Stimulated activated CD4-positive, alpha-beta T cell treated with anti-CD3 and anti-CD28 coated beads, Interleukin-2, amount 100 ng/mL, for 24 hours (primary cell): ENCODE measurements around the gene TNRC6A.
"Not testable (repeated sequence)": the region's sequence is repeated elsewhere in the genome, so short reads cannot be mapped to it uniquely, and the experiment has no call there.

Experiments used
- DNase-seq, 2 donors: peaks; one replicate each; pipeline ENCODE4 v3.0.0-alpha.2; 2020

TNRC6A gene

DNA sequence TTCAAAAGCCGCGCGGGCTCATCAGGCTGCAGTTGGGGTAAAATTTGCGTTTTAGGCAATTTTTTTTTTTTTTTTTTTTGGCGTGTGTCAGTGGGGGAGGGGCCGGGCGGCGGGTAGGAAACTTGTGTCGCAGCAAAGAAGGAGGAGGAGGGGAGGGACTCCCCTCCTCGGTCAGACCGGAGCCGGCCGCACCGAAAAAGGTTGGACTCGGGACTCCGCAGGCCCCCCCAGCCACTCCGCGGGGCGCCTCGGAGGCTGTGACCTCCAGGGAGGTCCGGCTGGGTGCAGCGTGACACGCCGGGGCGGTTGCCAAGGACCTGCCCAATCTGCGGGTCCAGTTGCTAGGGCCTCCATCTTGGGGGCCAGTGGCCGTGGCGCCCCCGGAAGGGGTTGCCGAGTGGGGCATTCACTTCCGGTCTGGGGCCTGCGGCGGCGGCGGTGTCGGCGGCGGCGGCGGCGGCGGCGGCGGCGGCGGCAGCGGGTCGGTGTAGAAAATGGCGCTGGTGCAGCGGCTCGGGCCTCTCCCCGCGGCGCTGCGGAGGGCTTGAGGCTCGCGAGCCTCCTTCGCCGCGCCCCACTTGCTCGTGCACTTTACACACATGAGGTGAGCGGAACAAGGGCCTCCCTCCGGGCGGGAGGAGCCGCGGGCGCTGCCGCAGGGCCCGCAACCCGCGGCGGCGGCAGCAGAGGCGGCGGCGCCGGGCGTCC is at the start of gene TNRC6A:
TNRC6A (plus strand) TSS at position 409 of the 708 bp plus-strand sequence; CDS start at position 600, 191 bp downstream.
- peak; percentile 85 to 86 for DNase-seq

DNA sequence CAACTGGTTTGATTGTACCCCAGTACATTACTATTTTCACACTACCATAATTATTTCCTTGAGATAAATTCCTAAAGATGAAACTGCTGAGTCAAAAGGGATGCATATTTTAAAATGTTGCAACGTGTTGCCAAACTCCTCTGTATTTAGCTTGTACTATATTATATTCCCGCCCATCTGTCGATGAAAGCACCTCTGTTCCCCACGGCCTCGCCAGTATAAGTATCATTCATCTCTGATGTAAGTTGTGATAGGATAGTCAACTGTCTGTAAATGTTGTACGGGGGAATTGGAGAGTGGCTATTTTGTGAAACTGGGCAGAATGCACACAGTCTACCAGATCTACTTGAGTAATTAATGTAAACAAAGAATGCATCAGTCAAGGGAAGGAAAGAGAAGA is 47.7 kb upstream of the TNRC6A start:
- no peak for DNase-seq

DNA sequence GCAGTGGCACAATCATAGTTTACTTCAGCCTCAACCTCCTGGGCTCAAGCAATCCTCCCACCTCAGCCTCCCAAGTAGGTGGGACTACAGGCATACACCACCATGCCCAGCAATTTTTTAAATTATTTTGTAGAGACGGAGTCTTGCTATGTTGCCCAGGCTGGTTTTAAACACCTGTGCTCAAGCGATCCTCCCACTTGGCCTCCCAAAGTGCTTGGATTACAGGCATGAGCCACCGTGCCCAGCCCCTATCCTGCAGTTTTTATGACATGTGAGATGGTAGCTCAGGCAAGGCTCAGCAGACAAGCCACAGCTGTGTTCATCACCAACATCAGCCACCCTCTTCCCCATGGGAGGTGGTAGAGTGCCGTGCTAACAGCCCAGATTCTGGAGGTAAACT is 46.2 kb upstream of the TNRC6A start:
- no peak for DNase-seq

DNA sequence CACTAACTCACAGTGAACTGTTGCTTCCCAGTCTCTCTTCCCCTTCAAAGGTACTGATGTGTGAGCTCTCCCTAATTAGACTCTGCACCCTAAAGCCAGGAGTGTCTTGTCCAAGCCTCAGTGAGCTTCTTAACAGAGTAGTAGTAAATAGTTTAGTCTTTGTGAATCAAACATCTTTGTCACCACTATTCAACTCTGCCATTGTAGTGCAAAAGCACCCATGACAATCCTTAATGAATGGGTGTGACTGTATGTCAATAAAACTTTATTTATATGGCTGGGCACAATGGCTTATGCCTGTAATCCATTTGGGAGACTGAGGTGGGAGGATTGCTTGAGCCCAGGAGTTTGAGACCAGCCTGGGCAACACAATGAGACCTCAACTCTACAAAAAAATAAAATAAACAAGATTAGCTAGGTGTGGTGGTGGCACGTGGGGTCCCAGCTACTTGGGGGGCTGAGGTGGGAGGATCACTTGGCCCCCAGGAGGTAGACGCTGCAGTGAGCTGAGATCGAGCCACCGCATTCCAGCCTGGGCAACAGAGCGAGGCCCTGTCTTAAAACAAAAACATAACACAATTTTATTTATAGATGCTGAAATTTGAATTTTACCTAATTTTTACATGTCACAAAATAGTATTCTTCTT is 45.5 kb upstream of the TNRC6A start:
- no peak for DNase-seq

DNA sequence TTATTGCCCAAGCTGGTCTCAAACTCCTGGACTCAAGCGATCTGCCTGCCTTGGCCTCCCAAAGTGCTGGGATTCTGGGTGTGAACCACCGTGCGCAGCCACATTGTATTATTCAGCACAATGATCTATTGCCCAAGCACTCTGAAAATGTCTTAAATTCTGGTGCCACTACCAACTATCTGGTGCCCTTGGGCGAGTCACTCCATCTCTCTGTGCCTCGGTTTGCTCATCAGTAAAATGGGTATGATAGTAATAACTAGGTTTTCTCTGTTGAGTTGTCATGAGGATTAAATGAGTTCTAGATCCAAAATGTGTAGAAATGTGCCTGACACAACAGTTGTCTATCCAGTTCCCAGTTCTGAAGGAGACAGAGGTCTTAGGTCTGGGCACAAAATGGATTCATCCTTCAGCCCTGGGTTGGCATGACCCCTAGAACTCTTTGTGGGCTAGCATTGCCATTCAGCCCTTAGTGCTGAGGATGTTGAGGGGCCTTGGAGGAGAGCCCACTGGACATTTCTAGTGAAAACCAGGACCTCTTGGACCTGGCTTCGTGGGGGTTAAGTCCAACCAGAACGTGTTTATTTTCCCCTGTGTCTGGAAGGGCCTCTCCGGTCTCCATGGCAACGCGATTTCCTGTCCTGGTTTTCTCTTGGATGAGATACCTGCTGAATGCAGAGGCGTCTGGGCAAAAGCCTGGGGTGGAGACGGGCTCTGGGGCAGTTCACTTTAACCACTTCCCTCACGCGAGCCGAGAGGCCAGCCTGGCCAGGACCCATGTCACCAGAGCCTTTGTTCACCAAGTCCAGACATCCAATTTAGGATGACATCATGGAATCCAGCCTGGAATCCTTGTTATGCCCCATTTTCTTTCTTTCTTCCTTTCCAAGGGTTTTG is 43.7 kb upstream of the TNRC6A start:
- no peak for DNase-seq

DNA sequence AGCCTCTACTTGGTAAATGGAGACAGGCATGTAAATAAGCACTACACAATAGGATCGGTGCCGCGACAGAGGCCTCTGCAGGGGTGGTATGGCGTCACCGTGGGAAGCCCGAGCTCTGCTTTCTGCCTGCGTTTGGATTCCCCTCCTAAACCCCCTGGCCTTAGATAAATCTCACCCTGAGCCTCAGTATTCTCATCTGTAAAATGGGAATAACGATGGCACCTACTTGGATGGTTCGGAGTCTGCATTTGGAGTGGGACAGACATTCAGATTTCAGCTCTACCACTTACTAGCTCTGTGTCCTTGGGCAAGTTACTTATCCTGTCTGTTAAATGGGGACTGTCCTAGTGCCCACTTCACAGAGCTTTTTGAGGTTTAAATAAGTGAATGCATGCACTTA is 42.8 kb upstream of the TNRC6A start:
- no peak for DNase-seq

DNA sequence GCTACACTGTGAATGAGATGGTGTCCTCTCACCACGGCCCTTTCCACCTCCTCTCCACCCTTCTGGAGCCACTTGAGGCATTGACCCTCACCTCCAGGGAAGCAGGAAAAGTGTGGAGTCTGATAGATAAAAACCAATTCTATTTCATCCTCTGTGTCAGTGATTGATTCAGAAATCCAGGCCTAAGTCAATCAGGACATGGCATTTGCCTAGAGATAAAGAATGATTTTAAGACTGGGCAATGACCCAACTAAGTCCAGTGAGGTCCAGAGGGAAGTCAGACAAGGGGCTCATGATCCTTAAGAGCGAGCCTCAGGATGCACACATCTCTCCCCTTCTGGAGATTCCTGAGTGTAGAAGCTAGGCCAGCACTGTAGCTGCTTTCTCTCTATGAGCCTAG is 41.1 kb upstream of the TNRC6A start:
- DNase-seq: no peak

DNA sequence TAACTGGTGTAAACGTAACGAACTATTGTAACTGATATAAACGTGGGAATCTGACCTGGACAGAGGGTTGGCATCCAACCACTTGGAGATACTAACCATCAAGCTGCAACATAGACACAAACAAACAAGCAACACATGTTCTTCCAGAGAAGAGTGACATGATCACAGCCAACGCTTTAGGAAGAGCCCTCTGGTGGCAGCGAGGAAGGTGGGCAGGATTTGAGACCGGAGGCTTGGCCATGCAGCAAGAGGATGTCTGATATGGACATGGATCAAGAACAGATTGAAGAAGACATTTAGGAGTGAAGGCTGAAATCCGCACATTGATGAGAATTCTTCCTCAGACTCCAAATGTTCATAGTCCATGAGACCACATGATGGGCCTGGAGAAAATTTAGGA is 40.3 kb upstream of the TNRC6A start:
- peak in 1 of 2 donors; percentile 17 for DNase-seq

DNA sequence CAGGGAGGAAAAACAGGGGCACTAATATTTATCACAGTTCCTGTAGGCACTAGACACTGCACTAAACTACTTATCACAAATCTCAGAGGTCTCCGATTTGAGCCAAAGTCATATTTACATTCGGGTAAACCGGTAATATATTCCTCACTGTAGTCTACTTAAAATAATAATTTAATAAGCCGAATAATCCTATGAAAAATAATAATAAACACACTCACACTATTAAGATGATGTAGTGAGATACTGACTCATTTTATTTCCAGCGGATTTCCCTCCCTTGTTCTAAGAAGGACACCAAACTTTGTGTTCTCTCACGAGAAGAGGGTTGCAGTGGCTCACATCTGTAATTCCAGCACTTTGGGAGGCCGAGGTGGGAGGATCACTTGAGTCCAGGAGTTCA is 36.6 kb upstream of the TNRC6A start:
- no peak for DNase-seq

DNA sequence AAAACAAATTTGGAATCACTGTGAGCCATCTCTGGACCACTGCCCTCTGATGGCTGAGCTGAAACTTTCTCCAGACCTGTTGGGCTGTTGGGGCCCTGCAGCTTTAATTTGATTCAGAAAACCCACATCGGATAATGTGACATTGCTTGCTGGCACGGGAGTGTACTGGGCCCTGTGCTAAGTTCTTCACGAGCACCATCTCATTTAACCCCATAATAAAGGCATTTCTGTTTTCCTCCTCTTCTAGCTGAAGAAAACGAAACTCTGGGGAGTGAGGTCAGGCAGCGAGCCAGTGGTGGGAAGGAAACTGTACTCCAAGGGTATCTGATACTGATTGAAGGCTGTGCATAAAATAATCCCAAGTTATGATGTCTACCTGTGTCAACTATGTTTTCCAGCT is 34.5 kb upstream of the TNRC6A start:
- DNase-seq: no peak

DNA sequence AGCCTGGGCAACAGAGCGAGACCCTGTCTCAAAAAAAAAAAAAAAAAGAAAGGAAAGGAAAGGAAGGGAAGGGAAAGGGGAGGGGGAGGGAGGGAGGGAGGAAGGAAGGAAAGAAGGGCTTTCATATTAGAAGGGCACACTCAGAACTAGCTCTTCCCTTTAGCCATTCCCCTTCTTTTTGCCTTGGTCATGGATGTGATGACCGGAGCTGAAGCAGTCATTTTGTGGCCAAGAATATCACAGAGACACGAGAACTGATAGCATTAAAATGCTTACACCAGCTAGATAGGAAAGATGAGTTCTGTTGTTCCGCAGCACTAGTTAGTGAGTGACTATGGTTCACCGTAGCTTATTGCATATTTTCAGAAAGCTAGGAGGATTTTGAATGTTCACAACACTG is 32.8 kb upstream of the TNRC6A start:
- no peak for DNase-seq

DNA sequence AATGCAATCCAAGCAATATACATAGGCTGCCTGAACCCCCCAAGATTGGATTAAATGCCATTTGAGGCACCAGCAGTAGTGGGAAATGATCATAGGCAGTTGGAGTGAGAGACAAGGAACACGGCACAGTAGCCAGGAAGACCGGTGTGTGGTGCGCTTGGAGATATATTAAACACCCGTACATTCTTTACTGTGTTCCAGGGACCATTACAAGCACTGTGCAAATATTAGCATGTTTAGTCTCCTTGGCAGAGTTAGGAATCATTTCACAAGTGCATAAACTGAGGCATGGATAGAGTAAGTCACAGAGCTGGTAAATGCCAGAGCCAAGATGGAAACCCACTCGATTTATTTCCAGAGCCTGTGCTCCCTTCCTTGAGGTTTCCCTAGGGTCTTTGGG is 31.1 kb upstream of the TNRC6A start:
- no peak for DNase-seq

DNA sequence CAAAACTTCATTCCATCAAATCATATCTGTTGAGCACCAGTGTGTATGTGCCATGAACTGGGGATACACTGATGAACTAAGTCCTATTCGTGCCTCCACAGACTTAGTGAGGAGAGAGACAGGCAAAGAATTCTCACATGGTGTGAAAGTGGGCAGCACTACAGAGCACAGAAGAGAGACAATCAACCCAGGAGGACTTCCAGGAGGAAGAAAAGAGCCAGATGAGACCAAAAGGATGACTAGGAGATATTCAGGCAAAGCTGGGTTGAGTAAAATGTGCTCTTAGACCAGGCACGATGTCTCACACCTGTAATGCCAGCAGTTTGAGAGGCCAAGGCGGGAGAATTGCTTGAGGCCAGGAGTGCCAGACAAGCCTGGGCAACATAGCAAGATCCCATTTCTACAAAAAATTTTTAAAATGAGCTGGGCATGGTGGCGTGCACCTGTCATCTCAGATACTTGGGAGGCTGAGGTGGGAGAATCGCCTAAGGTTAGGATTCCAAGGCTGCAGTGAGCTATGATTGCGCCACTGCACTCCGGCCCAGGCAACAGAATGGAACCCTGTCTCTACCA is 30.2 kb upstream of the TNRC6A start:
- no peak for DNase-seq

DNA sequence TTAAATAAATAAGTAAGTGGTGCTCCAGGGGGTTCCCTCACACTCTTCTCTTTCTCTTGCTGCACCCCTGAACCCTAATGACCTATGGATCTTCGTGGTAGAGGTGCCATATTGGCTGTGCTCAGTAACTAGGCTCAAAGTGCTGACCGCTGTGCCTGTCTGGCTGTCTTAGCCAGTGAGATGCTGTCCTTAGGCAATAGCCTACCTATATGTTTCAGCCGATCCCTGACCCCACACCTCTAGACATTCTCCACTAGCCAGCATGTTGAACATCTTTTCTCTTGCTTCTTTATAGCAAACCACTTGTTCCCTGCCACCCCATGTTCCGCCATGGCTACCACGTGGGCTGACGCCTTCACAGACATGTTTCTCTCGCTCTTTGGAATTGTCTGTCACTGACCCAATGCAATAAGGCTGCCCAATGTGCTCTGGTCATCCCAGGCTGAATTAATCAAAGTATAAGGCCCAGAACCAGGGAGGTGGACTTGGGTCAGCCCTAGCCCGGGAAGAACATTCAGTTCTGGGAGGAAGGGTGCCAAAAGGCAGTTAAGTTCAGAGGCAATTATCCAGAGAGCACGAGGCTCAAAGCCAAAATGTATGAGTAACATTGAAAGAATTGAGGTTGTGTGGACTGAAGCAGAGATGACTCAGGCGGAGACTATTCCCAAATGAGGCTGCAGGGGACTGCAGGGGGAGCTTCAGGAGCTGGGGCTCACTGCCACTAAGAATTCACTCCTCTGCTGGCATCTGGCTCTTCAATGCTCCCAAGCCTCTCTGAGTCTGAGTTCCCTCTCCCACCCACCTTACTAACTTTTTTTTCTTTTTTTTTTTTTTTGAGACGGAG is 28.7 kb upstream of the TNRC6A start:
- no peak for DNase-seq

DNA sequence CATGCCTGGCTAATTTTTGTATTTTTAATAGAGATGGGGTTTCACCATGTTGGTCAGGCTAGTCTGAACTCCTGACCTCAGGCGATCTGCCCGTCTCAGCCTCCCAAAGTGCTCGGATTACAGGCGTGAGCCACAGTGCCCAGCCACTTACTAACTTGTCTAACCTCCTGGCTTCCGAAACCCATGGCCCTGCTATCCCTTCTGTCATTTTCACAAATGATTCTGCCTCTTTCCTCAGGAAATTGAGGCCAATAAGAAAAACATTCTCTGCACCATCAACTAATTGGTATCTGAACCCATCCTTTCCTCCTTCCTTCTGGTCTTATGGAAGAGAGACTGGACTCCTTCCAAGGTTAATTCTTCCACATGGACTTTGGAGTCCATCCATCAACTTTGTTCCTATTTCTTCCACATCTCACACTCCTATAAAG is 27.9 kb upstream of the TNRC6A start:
- DNase-seq: no peak

DNA sequence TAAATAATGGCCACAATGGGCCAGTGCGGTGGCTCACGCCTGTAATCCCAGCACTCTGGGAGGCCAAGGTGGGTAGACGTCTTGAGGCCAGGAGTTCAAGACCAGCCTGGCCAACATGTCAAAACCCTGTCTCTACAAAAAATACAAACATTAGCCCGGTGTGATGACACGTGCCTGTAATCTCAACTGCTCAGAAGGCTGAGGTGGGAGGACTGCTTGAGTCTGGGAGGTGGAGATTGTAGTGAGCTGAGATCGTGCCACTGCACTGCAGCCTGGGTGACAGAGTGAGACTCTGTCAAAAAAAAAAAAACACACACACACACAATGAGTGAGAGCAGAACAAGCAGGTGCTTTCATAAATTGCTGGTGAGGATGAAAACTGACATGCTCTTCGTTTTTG is 21.7 kb upstream of the TNRC6A start:
- not testable (repeated sequence) for DNase-seq

DNA sequence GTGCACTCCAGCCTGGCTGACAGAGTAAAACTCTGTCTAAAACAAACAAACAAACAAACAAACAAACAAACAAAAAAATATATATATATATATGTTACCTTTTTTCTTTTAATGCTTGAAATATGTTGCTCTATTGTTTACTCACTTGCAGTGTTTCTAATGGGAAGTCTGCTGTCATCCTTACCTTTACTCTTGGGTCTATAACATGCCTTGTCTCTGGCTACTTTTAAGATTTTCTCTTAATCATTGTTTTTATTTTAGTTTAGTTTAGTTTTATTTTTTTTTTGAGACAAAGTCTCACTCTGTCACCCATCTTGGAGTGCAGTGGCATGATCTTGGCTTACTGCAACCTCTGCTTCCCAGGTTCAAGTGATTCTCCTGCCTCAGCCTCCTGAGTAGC is 16.1 kb upstream of the TNRC6A start:
- DNase-seq: no peak

DNA sequence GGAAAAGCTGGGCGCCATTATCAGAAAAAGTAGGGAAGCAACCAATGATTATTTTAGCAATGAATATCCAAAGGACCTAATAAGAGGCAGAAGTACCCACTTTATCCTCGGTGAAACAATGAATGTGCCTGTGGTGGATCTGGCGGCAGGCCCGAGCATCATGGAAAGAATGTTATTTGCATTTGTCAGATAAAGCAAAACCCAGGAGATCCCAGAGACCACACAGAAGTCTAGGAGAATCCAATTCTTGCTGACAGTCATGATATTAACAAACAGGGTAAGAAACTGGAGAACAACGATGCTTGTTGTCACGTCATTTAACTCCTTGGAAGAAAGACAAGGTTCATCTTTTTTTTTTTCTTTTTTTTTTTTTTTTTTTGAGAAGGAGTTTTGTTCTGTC is 12.0 kb upstream of the TNRC6A start:
- no peak for DNase-seq

DNA sequence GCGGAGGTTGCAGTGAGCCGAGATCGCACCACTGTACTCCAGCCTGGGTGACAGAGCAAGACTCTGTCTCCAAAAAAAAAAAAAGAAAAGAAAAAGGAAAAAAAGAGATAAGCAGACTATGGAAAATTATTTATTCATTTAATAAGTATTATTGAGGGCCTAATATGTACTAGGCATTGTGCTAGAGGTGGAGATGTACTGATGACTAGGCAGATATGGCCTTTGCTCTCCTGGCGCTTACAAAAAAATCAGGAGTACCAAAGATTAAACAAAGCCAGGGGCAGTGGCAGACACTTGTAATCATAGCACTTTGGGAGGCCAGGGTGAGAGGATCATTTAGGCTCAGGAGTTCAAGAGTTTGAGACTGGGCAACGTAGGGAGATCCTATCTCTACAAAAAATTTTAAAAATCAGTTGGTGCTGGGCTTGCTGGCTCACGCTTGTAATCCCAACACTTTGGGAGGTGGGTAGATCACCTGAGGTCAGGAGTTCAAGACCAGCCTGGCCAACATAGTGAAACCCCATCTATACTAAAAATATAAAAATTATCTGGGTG is 10.4 kb upstream of the TNRC6A start:
- no peak for DNase-seq

DNA sequence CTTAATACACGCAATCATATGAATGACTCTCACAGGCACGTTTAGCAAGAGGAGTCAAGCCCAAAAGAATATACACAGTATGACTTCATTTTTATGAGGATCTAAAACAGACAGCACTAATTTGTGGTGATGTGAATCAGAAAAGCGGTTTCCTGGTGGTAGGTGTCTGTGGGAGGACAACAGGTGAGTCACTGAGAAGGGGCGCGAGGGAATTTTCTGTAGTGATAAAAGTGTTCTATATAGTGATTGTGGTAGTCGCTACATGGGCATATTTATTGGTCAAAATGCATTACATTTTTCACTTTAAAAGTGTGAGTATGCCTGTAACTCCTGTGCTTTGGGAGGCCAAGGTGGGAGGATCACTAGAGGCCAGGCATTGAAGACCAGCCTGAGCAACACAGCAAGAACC is 7.6 kb upstream of the TNRC6A start:
- peak; percentile 53 to 69 for DNase-seq

DNA sequence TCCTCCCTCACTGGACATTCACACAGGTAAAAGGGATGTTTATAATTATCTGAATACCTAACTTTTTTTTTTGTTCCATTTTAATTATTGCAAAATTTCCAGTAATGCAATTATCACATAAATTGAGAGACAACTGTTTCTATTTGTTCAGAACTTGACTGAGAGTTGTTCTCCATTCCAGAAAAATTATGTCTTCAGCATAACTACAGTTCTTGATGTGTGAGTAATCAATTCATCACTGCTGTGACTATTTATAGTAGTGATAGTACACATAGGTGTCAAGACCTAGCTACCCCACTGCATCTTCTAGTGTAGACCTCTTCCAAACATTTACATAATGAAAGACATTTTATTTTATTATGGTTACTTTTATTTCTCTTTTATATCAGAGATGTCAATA is 5.8 kb upstream of the TNRC6A start:
- DNase-seq: no peak

DNA sequence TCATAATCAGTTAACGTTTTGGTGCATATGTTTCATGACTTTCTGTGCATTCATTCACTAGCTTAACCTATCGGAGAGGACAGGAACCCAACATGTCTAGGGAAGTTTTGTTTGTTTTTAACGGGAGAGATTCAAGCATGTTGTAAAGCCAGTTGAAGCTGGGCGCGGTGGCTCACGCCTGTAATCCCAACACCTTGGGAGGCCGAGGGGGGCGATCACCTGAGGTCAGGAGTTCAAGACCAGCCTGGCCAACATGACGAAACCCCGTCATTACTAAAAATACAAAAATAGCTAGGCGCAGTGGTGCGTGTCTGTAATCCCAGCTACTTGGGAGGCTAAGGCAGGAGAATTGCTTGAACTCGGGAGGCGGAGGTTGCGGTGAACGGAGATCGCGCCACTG is 1.4 kb upstream of the TNRC6A start:
- DNase-seq: no peak
